CD4-positive, CD25-positive, alpha-beta regulatory T cell (primary cell): ENCODE results near the gene CCNQ. TPM values are rescaled to one million over a fixed set of nuclear protein-coding genes. Genes with fewer than 3 reads are reported as not detected.
A peak's percentile ranks its signal among the peaks of the same experiment; 100 is the strongest.

Experiments
- ATAC-seq, 2 donors: fragments of 150-1000 bp; cut with Tn5 transposase; one replicate each; pipeline ENCODE4 v1.10.0; 2021; ENCODE audit warnings: low read depth in 2 of 2, moderate number of reproducible peaks in 2 of 2, moderate library complexity in 1 of 2
- DNase-seq, 3 donors: peaks; one replicate each; pipeline versions ENCODE4 v3.0.0 to v3.0.0-alpha.2; 2012 to 2022; ENCODE audit warnings: mixed read lengths in 1 of 3
- H3K27ac ChIP-seq: one replicate; pipeline ENCODE4 v1.7.0; 2013; ENCODE audit warnings: mild to moderate bottlenecking, low read length; ENCODE audit not compliant: insufficient read depth, poor library complexity, severe bottlenecking
- H3K27me3 ChIP-seq: one replicate; pipeline ENCODE4 v1.7.0; 2013; ENCODE audit warnings: low read length; ENCODE audit not compliant: control insufficient read depth, insufficient read depth
- H3K36me3 ChIP-seq: one replicate; pipeline ENCODE4 v1.7.0; 2013; ENCODE audit warnings: mild to moderate bottlenecking, low read length, moderate library complexity; ENCODE audit not compliant: control insufficient read depth, insufficient read depth
- H3K4me1 ChIP-seq: 2 replicates; pipeline ENCODE4 v1.7.0; 2013; ENCODE audit warnings: mild to moderate bottlenecking, low read length; ENCODE audit not compliant: insufficient read depth, control insufficient read depth, poor library complexity, severe bottlenecking
- H3K4me3 ChIP-seq: one replicate; pipeline ENCODE4 v1.7.0; 2013; ENCODE audit warnings: low read depth, mild to moderate bottlenecking, low read length, moderate library complexity
- H3K9me3 ChIP-seq, 2 experiments: 1 replicate in 1 of 2; 2 replicates in 1 of 2; pipeline ENCODE4 v1.7.0; 2013; ENCODE audit warnings: low read length in 2 of 2, mild to moderate bottlenecking in 1 of 2, moderate library complexity in 1 of 2; ENCODE audit not compliant: control insufficient read depth in 2 of 2
- H3K27ac Mint-ChIP-seq, 3 donors: one replicate each; pipeline ENCODE4 v1.8.0; 2020 to 2022; ENCODE audit warnings: mild to moderate bottlenecking in 3 of 3, mixed read lengths in 3 of 3, moderate library complexity in 2 of 3
- H3K27me3 Mint-ChIP-seq: one replicate; pipeline ENCODE4 v1.8.0; 2022; ENCODE audit warnings: mild to moderate bottlenecking, mixed read lengths
- H3K36me3 Mint-ChIP-seq: one replicate; pipeline ENCODE4 v1.8.0; 2020; ENCODE audit warnings: mixed read lengths
- H3K4me1 Mint-ChIP-seq, 4 donors: one replicate each; pipeline ENCODE4 v1.8.0; 2020 to 2022; ENCODE audit warnings: mixed read lengths in 4 of 4, mild to moderate bottlenecking in 1 of 4
- H3K4me3 Mint-ChIP-seq, 4 donors: one replicate each; pipeline ENCODE4 v1.8.0; 2020 to 2022; ENCODE audit warnings: mild to moderate bottlenecking in 4 of 4, mixed read lengths in 4 of 4, moderate library complexity in 3 of 4
- H3K9me3 Mint-ChIP-seq, 7 donors: one replicate each; pipeline ENCODE4 v1.8.0; 2020 to 2022; ENCODE audit warnings: mixed read lengths in 7 of 7, mild to moderate bottlenecking in 3 of 7, moderate library complexity in 2 of 7
- polyA plus RNA-seq, 4 donors: library from polyadenylated mRNA; unstranded; fragments of 300-500 nt; fragmentation: Illumina TruSeq; gene quantifications; one replicate each; pipeline ENCODE4 v1.2.3, GENCODE V29; 2021
- total RNA-seq: library from RNA; stranded (reverse); gene quantifications from one replicate; pipeline ENCODE4 v1.2.3, GENCODE V29; 2022

Gene CCNQ
- total and polyA plus RNA-seq, 5 donors from 2014 or later = 23.8 to 78.4 (median 76.8) TPM

DNA sequence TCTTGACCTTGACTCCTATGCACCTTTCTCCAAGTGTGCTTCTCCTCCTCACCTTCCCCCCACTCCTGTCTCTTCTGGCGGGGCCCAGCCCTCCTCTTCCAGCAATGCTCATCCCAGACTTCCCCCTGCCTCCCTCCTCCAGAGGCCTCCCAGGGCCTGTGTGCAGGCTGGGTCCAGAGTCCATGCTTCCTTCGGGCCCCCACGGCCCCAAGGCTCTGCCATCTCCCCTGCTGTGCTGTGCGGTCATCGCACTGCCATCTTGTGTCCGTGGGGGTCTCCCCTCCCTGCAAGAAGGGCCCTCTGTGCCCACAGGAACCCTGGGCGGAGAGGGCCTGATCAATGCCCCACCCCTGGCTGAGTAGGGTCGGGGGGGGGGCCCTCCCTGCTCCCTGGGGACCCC is 54.2 kb downstream of the CCNQ start:
- Histone ChIP-seq H3K27me3 (no peaks in the 10 kb centered on the region), H3K4me3 (no peak overlapping the region), H3K27ac (no peak overlapping the region), H3K36me3 (no peaks in the 10 kb centered on the region), H3K4me1 (no peaks in the 10 kb centered on the region), H3K9me3 (no peaks in the 10 kb centered on the region)
- no peaks in the 10 kb centered on the region for H3K9me3 Mint-ChIP-seq
- no peak overlapping the region for H3K4me3 Mint-ChIP-seq
- H3K27me3 Mint-ChIP-seq = peaks cover 11% of the 10 kb centered on the region
- no peaks in the 10 kb centered on the region for H3K36me3 Mint-ChIP-seq
- no peak for ATAC-seq
- DNase-seq = no peak
- H3K4me1 Mint-ChIP-seq = no peaks in the 10 kb centered on the region
- H3K27ac Mint-ChIP-seq = no peak overlapping the region

DNA sequence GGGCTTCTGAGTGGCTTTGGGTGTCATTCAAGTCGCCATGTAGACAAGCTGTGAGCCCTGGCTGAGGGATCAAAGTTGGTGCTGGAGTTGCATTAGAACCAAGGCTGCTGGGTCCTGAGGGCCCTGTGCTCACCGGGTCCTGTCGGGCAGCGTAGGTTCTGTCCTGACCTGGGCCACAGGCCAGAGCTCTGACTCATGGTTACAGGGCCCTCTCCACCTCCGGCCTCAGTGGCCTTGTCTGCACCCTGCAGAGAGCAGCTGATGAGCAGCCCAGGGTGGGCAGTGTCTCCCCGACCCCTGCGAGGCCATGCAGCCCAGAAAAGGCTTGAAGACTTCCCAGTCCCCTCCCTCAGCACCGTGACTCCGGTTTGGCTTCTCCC is 59.0 kb downstream of the CCNQ start:
- H3K36me3 ChIP-seq = no peaks in the 10 kb centered on the region
- ATAC-seq = no peak
- peaks cover 0 to 2% (median 0%) of the 10 kb centered on the region in 7 donors for H3K9me3 Mint-ChIP-seq
- H3K4me3 ChIP-seq = no peak overlapping the region
- H3K27ac ChIP-seq = no peak overlapping the region
- no peaks in the 10 kb centered on the region for H3K27me3 ChIP-seq
- H3K4me1 Mint-ChIP-seq = no peaks in the 10 kb centered on the region
- no peak overlapping the region for H3K27ac Mint-ChIP-seq
- no peaks in the 10 kb centered on the region for H3K9me3 ChIP-seq
- H3K36me3 Mint-ChIP-seq = no peaks in the 10 kb centered on the region
- no peaks in the 10 kb centered on the region for H3K27me3 Mint-ChIP-seq
- H3K4me3 Mint-ChIP-seq = no peak overlapping the region
- no peak for DNase-seq
- no peaks in the 10 kb centered on the region for H3K4me1 ChIP-seq

DNA sequence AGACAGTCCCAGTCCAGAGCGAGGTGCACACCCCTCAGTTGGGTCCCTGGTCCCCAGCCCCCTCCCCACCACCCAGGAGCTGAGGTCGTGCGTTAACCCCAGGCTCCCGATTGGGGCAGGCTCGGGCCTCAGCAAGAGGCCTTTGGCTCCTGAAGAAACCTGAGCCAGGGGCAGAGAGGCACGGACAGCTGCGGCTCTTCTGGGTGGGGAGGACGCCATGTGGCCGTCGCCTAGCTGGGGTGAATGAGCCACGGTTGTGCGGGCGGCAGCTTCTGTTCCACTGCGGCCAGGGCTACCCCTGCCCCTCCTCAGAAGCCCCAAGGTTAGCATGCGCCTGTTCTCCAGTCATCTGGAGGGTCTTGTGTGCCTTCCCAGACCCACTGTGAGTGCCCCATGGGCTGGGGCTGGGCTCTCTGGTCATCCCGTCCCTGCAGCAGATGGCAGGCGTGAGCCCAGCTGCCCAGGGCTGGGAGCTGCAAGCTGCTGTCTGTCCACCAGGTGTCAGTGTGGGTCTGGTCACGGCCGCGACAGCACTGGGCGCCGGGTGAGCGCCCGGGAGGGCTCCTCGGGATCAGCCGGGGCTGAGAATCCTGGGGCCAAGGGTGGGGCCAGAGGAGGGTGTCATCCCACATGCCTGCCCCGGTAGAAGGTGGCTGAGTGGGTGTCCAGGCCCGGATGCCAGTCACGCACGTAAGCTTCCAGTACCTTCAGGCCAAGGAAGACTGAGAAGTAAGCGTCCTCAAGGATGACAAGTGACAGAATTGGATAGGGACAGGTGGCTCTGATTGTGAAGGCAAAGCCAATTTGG is 59.6 kb downstream of the CCNQ start:
- no peaks in the 10 kb centered on the region for H3K9me3 ChIP-seq
- H3K36me3 ChIP-seq = no peaks in the 10 kb centered on the region
- DNase-seq = peak; percentile 28 to 46 (median 39)
- H3K4me3 ChIP-seq = no peak overlapping the region
- H3K9me3 Mint-ChIP-seq = peaks cover 0 to 2% (median 0%) of the 10 kb centered on the region in 7 donors
- no peaks in the 10 kb centered on the region for H3K36me3 Mint-ChIP-seq
- no peak overlapping the region for H3K27ac Mint-ChIP-seq
- H3K4me1 ChIP-seq = no peaks in the 10 kb centered on the region
- H3K27ac ChIP-seq = no peak overlapping the region
- H3K27me3 ChIP-seq = no peaks in the 10 kb centered on the region
- H3K27me3 Mint-ChIP-seq = no peaks in the 10 kb centered on the region
- peak; percentile 62 to 79 for ATAC-seq
- no peak overlapping the region for H3K4me3 Mint-ChIP-seq
- H3K4me1 Mint-ChIP-seq = no peaks in the 10 kb centered on the region

GRCh38 chrX:153538424-153538823 is 60.5 kb downstream of the CCNQ start:
- ATAC-seq = no peak
- H3K4me3 Mint-ChIP-seq = no peak overlapping the region
- no peaks in the 10 kb centered on the region for H3K4me1 Mint-ChIP-seq
- no peaks in the 10 kb centered on the region for H3K27me3 ChIP-seq
- H3K4me3 ChIP-seq = no peak overlapping the region
- H3K27ac Mint-ChIP-seq = no peak overlapping the region
- no peak for DNase-seq
- H3K36me3 Mint-ChIP-seq = no peaks in the 10 kb centered on the region
- peaks cover 0 to 2% (median 0%) of the 10 kb centered on the region in 7 donors for H3K9me3 Mint-ChIP-seq
- no peak overlapping the region for H3K27ac ChIP-seq
- no peaks in the 10 kb centered on the region for H3K36me3 ChIP-seq
- no peaks in the 10 kb centered on the region for H3K27me3 Mint-ChIP-seq
- H3K4me1 ChIP-seq = no peaks in the 10 kb centered on the region
- no peaks in the 10 kb centered on the region for H3K9me3 ChIP-seq

Other genes with a start within 250 kb of the CCNQ start
- not detected for gene PNMA6E, start 197.8 kb downstream of the CCNQ start, total RNA-seq
- gene PNMA6E, start 197.8 kb downstream of the CCNQ start, polyA plus RNA-seq = not detected
- 0.22 TPM for gene ZFP92, start 187.7 kb downstream of the CCNQ start, total RNA-seq
- gene ZFP92, start 187.7 kb downstream of the CCNQ start, polyA plus RNA-seq = under 1 TPM in 3 of 4 donors, not detected in 1; 0.03 to 0.14 (median 0.06) TPM
- 3.8 TPM for gene TREX2, start 153.1 kb downstream of the CCNQ start, total RNA-seq
- gene TREX2, start 153.1 kb downstream of the CCNQ start, polyA plus RNA-seq = under 1 TPM; 0.30 to 1.00 (median 0.59) TPM
- gene HAUS7, start 128.6 kb downstream of the CCNQ start, total RNA-seq = 43.1 TPM
- 10 to 100 TPM; 28.0 to 37.4 (median 33.4) TPM for gene HAUS7, start 128.6 kb downstream of the CCNQ start, polyA plus RNA-seq
- gene BGN, start 104.2 kb downstream of the CCNQ start, total RNA-seq = not detected
- gene BGN, start 104.2 kb downstream of the CCNQ start, polyA plus RNA-seq = not detected
- gene ATP2B3, start 81.5 kb downstream of the CCNQ start, total RNA-seq = not detected
- not detected for gene ATP2B3, start 81.5 kb downstream of the CCNQ start, polyA plus RNA-seq
- not detected for gene DUSP9, start 48.1 kb upstream of the CCNQ start, total RNA-seq
- not detected for gene DUSP9, start 48.1 kb upstream of the CCNQ start, polyA plus RNA-seq
- 0.54 TPM for gene PNCK, start 74.7 kb upstream of the CCNQ start, total RNA-seq
- gene PNCK, start 74.7 kb upstream of the CCNQ start, polyA plus RNA-seq = not detected
- 3.4 TPM for gene SLC6A8, start 88.8 kb upstream of the CCNQ start, total RNA-seq
- gene SLC6A8, start 88.8 kb upstream of the CCNQ start, polyA plus RNA-seq = under 1 TPM; 0.08 to 0.72 (median 0.18) TPM
- gene BCAP31, start 125.2 kb upstream of the CCNQ start, total RNA-seq = 99.9 TPM
- gene BCAP31, start 125.2 kb upstream of the CCNQ start, polyA plus RNA-seq = 100 to 1,000 TPM; 261 to 318 (median 276) TPM
- gene ABCD1, start 125.7 kb upstream of the CCNQ start, total RNA-seq = 7.5 TPM
- 1 to 10 TPM; 1.1 to 3.4 (median 1.5) TPM for gene ABCD1, start 125.7 kb upstream of the CCNQ start, polyA plus RNA-seq
- gene PLXNB3, start 165.1 kb upstream of the CCNQ start, total RNA-seq = 0.52 TPM
- not detected for gene PLXNB3, start 165.1 kb upstream of the CCNQ start, polyA plus RNA-seq
- not detected for gene SRPK3, start 181.9 kb upstream of the CCNQ start, total RNA-seq
- gene SRPK3, start 181.9 kb upstream of the CCNQ start, polyA plus RNA-seq = not detected
- 64.4 TPM for gene IDH3G, start 195.2 kb upstream of the CCNQ start, total RNA-seq
- 100 to 1,000 TPM in 3 of 4 donors, 10 to 100 TPM in 1; 96.3 to 127 (median 109) TPM for gene IDH3G, start 195.2 kb upstream of the CCNQ start, polyA plus RNA-seq
- gene SSR4, start 195.5 kb upstream of the CCNQ start, total RNA-seq = 155 TPM
- gene SSR4, start 195.5 kb upstream of the CCNQ start, polyA plus RNA-seq = 100 to 1,000 TPM; 366 to 475 (median 424) TPM
- gene PDZD4, start 231.4 kb upstream of the CCNQ start, total RNA-seq = 4.9 TPM
- not detected for gene PDZD4, start 231.4 kb upstream of the CCNQ start, polyA plus RNA-seq